Neural cell (in vitro differentiated cells): ENCODE measurements around the gene PTPN18. TPM values are rescaled to one million over a fixed set of nuclear protein-coding genes. Genes with fewer than 3 reads are reported as not detected.

Source experiments
- H2AFZ ChIP-seq: fragments of 200-600, 300-800 bp; sonication (generic), shearing (Covaris generic); 2 replicates; pipeline ENCODE4 v1.6.0; 2014; ENCODE audit warnings: low read depth, mild to moderate bottlenecking, antibody characterized with exemption, low read length, moderate library complexity
- H3F3A ChIP-seq: fragments of 200-600 bp; shearing (Covaris generic); 2 replicates; pipeline ENCODE4 v1.6.1; 2016; ENCODE audit warnings: mild to moderate bottlenecking, moderate library complexity, mixed read lengths, antibody characterized with exemption, low read length; ENCODE audit not compliant: insufficient read depth, poor library complexity, severe bottlenecking
- H3K27ac ChIP-seq: fragments of 200-600, 300-800 bp; sonication (generic), shearing (Covaris generic); 2 replicates; pipeline ENCODE4 v1.5.1; 2014; ENCODE audit warnings: mild to moderate bottlenecking, low read length, moderate library complexity
- H3K27me3 ChIP-seq: fragments of 300-800, 200-600 bp; sonication (generic), shearing (Covaris generic); 2 replicates; pipeline ENCODE4 v1.6.0; 2014; ENCODE audit warnings: mild to moderate bottlenecking, low read depth, low read length, moderate library complexity; ENCODE audit not compliant: insufficient read depth
- H3K36me3 ChIP-seq: fragments of 300-800, 200-600 bp; sonication (generic), shearing (Covaris generic); 2 replicates; pipeline ENCODE4 v1.5.1; 2014; ENCODE audit warnings: mild to moderate bottlenecking, antibody characterized with exemption, low read length, moderate library complexity; ENCODE audit not compliant: insufficient read depth
- H3K4me2 ChIP-seq: fragments of 300-800, 200-600 bp; sonication (generic), shearing (Covaris generic); 2 replicates; pipeline ENCODE4 v1.6.0; 2014; ENCODE audit warnings: mild to moderate bottlenecking, low read length
- H3K4me3 ChIP-seq: fragments of 300-800, 200-600 bp; sonication (generic), shearing (Covaris generic); 2 replicates; pipeline ENCODE4 v1.5.1; 2014; ENCODE audit warnings: mild to moderate bottlenecking, low read length, moderate library complexity
- H3K79me2 ChIP-seq: fragments of 200-600 bp; shearing (Covaris generic); replicated peaks from 2 replicates; pipeline ENCODE4 v1.6.0; 2014; ENCODE audit warnings: mild to moderate bottlenecking, low read length, moderate library complexity; ENCODE audit not compliant: insufficient read depth
- H3K9ac ChIP-seq: fragments of 300-800, 200-600 bp; sonication (generic), shearing (Covaris generic); 2 replicates; pipeline ENCODE4 v1.6.1; 2016; ENCODE audit warnings: mild to moderate bottlenecking, low read length, mixed read lengths
- H3K9me2 ChIP-seq: fragments of 200-600 bp; shearing (Covaris generic); 2 replicates; pipeline ENCODE4 v1.6.1; 2016; ENCODE audit warnings: mild to moderate bottlenecking, low read length, mixed read lengths; ENCODE audit not compliant: insufficient read depth
- H3K9me3 ChIP-seq: fragments of 200-600, 300-800 bp; sonication (generic), shearing (Covaris generic); 2 replicates; pipeline ENCODE4 v1.6.1; 2016; ENCODE audit warnings: mild to moderate bottlenecking, mixed run types, low read length, moderate library complexity, mixed read lengths
- H4K20me1 ChIP-seq: fragments of 200-600 bp; shearing (Covaris generic); 2 replicates; pipeline ENCODE4 v1.6.1; 2016; ENCODE audit warnings: mild to moderate bottlenecking, mixed run types; ENCODE audit not compliant: insufficient read depth
- EP300 ChIP-seq: fragments of 450-650 bp; conservative IDR thresholded peaks from 2 replicates; pipeline ENCODE4 v1.6.1; 2014; ENCODE audit warnings: antibody characterized with exemption, mild to moderate bottlenecking, moderate library complexity; ENCODE audit not compliant: poor library complexity, severe bottlenecking
- EZH2 ChIP-seq: fragments of 200-600, 300-800 bp; shearing (Covaris generic), sonication (generic); IDR thresholded peaks from 2 replicates; pipeline ENCODE4 v1.6.1; 2014; ENCODE audit warnings: antibody characterized with exemption, low read length, borderline replicate concordance, mild to moderate bottlenecking; ENCODE audit not compliant: insufficient read depth, poor library complexity, severe bottlenecking
- MXI1 ChIP-seq: fragments of 450-650 bp; conservative IDR thresholded peaks from 2 replicates; pipeline ENCODE4 v1.6.1; 2014; ENCODE audit warnings: antibody characterized with exemption, mild to moderate bottlenecking; ENCODE audit not compliant: poor library complexity, severe bottlenecking
- POLR2AphosphoS5 ChIP-seq: IDR thresholded peaks from 2 replicates; pipeline ENCODE4 v1.6.1; 2012
- RAD21 ChIP-seq: fragments of 450-650 bp; conservative IDR thresholded peaks from 2 replicates; pipeline ENCODE4 v1.6.1; 2014; ENCODE audit warnings: antibody characterized with exemption, mild to moderate bottlenecking, moderate library complexity
- SMC3 ChIP-seq: fragments of 450-650 bp; conservative IDR thresholded peaks from 2 replicates; pipeline ENCODE4 v1.6.1; 2014; ENCODE audit warnings: antibody characterized with exemption, mild to moderate bottlenecking, moderate library complexity; ENCODE audit not compliant: poor library complexity
- TAF1 ChIP-seq: IDR thresholded peaks from 2 replicates; pipeline ENCODE4 v1.6.1; 2012; ENCODE audit warnings: low read depth
- polyA plus RNA-seq: library from polyadenylated mRNA; depleted of rRNA; stranded (reverse); fragments of >200 nt; gene quantifications from 2 replicates; pipeline ENCODE4 v1.2.3, GENCODE V29; 2014
- TF ChIP-seq, protein P1 (sequence below): IDR thresholded peaks from 2 replicates; pipeline ENCODE4 v1.6.1; 2012; ENCODE audit warnings: borderline replicate concordance
- TF ChIP-seq, protein P2 (sequence below): fragments of 450-650 bp; IDR thresholded peaks from 2 replicates; pipeline ENCODE4 v1.5.1; 2014; ENCODE audit warnings: antibody characterized with exemption, mild to moderate bottlenecking, moderate library complexity; ENCODE audit not compliant: poor library complexity, severe bottlenecking

Gene PTPN18
- polyA plus RNA-seq, 1 donor from 2014 or later, result 13.3 TPM

DNA sequence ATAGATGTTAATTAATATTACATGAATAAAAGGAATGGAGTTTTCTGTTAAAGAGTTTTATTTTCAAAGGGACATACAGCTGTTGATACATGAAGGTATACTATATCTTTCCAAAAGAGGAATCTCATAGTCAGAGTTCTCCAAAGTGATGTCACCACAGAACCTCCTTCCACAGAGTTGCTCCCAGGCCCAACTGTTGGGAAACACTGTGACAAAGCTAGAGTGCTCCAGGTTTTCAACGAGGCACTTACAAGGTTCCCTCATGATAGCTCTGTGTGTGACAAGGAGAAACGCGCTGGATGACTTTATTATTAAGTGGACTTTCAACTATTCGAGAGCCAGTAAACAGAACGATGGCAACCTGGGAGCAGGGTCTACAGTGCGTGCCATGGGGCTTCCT is 33.5 kb downstream of the PTPN18 start:
- H3K9ac ChIP-seq, result no peak overlapping the region
- no peaks in the 10 kb centered on the region for H3K36me3 ChIP-seq
- H2AFZ ChIP-seq, result no peak overlapping the region
- TF ChIP-seq POLR2AphosphoS5, result no peak
- TF ChIP-seq, protein P1, sequence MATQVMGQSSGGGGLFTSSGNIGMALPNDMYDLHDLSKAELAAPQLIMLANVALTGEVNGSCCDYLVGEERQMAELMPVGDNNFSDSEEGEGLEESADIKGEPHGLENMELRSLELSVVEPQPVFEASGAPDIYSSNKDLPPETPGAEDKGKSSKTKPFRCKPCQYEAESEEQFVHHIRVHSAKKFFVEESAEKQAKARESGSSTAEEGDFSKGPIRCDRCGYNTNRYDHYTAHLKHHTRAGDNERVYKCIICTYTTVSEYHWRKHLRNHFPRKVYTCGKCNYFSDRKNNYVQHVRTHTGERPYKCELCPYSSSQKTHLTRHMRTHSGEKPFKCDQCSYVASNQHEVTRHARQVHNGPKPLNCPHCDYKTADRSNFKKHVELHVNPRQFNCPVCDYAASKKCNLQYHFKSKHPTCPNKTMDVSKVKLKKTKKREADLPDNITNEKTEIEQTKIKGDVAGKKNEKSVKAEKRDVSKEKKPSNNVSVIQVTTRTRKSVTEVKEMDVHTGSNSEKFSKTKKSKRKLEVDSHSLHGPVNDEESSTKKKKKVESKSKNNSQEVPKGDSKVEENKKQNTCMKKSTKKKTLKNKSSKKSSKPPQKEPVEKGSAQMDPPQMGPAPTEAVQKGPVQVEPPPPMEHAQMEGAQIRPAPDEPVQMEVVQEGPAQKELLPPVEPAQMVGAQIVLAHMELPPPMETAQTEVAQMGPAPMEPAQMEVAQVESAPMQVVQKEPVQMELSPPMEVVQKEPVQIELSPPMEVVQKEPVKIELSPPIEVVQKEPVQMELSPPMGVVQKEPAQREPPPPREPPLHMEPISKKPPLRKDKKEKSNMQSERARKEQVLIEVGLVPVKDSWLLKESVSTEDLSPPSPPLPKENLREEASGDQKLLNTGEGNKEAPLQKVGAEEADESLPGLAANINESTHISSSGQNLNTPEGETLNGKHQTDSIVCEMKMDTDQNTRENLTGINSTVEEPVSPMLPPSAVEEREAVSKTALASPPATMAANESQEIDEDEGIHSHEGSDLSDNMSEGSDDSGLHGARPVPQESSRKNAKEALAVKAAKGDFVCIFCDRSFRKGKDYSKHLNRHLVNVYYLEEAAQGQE, result no peak
- TF ChIP-seq EP300, result no peak
- no peak for TF ChIP-seq SMC3
- TF ChIP-seq MXI1, result no peak
- TF ChIP-seq, protein P2, sequence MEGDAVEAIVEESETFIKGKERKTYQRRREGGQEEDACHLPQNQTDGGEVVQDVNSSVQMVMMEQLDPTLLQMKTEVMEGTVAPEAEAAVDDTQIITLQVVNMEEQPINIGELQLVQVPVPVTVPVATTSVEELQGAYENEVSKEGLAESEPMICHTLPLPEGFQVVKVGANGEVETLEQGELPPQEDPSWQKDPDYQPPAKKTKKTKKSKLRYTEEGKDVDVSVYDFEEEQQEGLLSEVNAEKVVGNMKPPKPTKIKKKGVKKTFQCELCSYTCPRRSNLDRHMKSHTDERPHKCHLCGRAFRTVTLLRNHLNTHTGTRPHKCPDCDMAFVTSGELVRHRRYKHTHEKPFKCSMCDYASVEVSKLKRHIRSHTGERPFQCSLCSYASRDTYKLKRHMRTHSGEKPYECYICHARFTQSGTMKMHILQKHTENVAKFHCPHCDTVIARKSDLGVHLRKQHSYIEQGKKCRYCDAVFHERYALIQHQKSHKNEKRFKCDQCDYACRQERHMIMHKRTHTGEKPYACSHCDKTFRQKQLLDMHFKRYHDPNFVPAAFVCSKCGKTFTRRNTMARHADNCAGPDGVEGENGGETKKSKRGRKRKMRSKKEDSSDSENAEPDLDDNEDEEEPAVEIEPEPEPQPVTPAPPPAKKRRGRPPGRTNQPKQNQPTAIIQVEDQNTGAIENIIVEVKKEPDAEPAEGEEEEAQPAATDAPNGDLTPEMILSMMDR, result no peak
- no peak for TF ChIP-seq TAF1
- no peak for TF ChIP-seq EZH2
- TF ChIP-seq RAD21, result no peak
- H3K4me3 ChIP-seq, result no peak overlapping the region
- H3K79me2 ChIP-seq, result no peaks in the 10 kb centered on the region
- no peak overlapping the region for H3K27ac ChIP-seq
- no peaks in the 10 kb centered on the region for H3K9me3 ChIP-seq
- no peaks in the 10 kb centered on the region for H3F3A ChIP-seq
- H3K9me2 ChIP-seq, result no peaks in the 10 kb centered on the region
- no peaks in the 10 kb centered on the region for H4K20me1 ChIP-seq
- H3K27me3 ChIP-seq, result no peaks in the 10 kb centered on the region
- no peak overlapping the region for H3K4me2 ChIP-seq

DNA sequence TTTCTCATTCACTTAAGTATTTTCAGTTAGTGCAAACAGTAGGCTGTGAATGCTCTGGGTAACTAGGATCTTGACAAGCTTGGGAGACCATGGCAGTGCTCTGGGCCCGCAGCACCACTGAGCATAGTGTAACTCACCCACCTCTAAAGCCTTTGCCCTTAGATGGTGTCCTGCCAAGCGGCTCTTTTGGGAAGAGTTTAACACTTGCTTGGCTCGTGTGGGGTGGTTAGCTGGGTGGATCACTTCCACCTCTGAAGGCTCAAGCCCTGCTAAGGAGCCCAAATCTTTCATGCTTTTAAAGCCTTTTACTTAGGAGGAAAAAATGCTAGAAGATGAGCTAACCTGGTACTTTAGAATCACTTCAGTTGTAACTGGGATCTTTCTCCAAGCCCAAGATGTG is 33.9 kb downstream of the PTPN18 start:
- H3K27me3 ChIP-seq, result no peaks in the 10 kb centered on the region
- no peaks in the 10 kb centered on the region for H3K36me3 ChIP-seq
- no peaks in the 10 kb centered on the region for H3K9me3 ChIP-seq
- no peak overlapping the region for H3K4me3 ChIP-seq
- H4K20me1 ChIP-seq, result no peaks in the 10 kb centered on the region
- H3K79me2 ChIP-seq, result no peaks in the 10 kb centered on the region
- H3K9me2 ChIP-seq, result no peaks in the 10 kb centered on the region
- no peak overlapping the region for H3K9ac ChIP-seq
- TF ChIP-seq, protein P1, result no peak
- TF ChIP-seq TAF1 (no peak), EP300 (no peak), SMC3 (no peak), MXI1 (no peak)
- H2AFZ ChIP-seq, result no peak overlapping the region
- no peak overlapping the region for H3K4me2 ChIP-seq
- H3F3A ChIP-seq, result no peaks in the 10 kb centered on the region
- no peak overlapping the region for H3K27ac ChIP-seq
